ENCODE measurements around the gene PGM1.

Gene PGM1

GRCh38 chr1:63590166-63590560 is 3.0 kb upstream of the PGM1 start:
- TF ChIP-seq REST (IDR thresholded peaks at IDR 0.05; ENCODE audit: insufficient read depth in 1 of 2, low read depth in 2 of 2, low read length in 2 of 2): no peak
- TF ChIP-seq POLR2AphosphoS5 (IDR thresholded peaks at IDR 0.05; ENCODE audit: low read depth, low read length): no peak
- TF ChIP-seq SIN3A (IDR thresholded peaks at IDR 0.05; ENCODE audit: borderline replicate concordance, insufficient read depth, low read length): no peak
- TF ChIP-seq FOXP2 (optimal IDR thresholded peaks at IDR 0.05; ENCODE audit: borderline replicate concordance, extremely low read depth, extremely low read length, insufficient read depth): no peak
- no peak for TF ChIP-seq TAF1 (IDR thresholded peaks at IDR 0.05; ENCODE audit: borderline replicate concordance, insufficient read depth, low read length)

- TF ChIP-seq TAF1 (IDR thresholded peaks at IDR 0.05; ENCODE audit: borderline replicate concordance, insufficient read depth, low read length): no peak
- TF ChIP-seq REST (IDR thresholded peaks at IDR 0.05; ENCODE audit: insufficient read depth in 1 of 2, low read depth in 2 of 2, low read length in 2 of 2): no peak
These were observed 492 bp upstream of the PGM1 start for GRCh38 chr1:63592536-63593302.

- TF ChIP-seq TAF1 (IDR thresholded peaks at IDR 0.05; ENCODE audit: borderline replicate concordance, insufficient read depth, low read length) (no peak), POLR2AphosphoS5 (IDR thresholded peaks at IDR 0.05; ENCODE audit: low read depth, low read length) (no peak), SIN3A (IDR thresholded peaks at IDR 0.05; ENCODE audit: borderline replicate concordance, insufficient read depth, low read length) (no peak), FOXP2 (optimal IDR thresholded peaks at IDR 0.05; ENCODE audit: borderline replicate concordance, extremely low read depth, extremely low read length, insufficient read depth) (no peak), REST (IDR thresholded peaks at IDR 0.05; ENCODE audit: insufficient read depth in 1 of 2, low read depth in 2 of 2, low read length in 2 of 2) (no peak)
These were observed 835 bp downstream of the PGM1 start for GRCh38 chr1:63593886-63594605.

GRCh38 chr1:63595435-63595834 is 2.2 kb downstream of the PGM1 start:
- no peak for TF ChIP-seq FOXP2 (optimal IDR thresholded peaks at IDR 0.05; ENCODE audit: borderline replicate concordance, extremely low read depth, extremely low read length, insufficient read depth)

GRCh38 chr1:63599799-63600198 is 6.6 kb downstream of the PGM1 start:
- no peak for TF ChIP-seq SIN3A (IDR thresholded peaks at IDR 0.05; ENCODE audit: borderline replicate concordance, insufficient read depth, low read length)
- no peak for TF ChIP-seq POLR2AphosphoS5 (IDR thresholded peaks at IDR 0.05; ENCODE audit: low read depth, low read length)
- no peak for TF ChIP-seq FOXP2 (optimal IDR thresholded peaks at IDR 0.05; ENCODE audit: borderline replicate concordance, extremely low read depth, extremely low read length, insufficient read depth)
- no peak for TF ChIP-seq REST (IDR thresholded peaks at IDR 0.05; ENCODE audit: insufficient read depth in 1 of 2, low read depth in 2 of 2, low read length in 2 of 2)
- no peak for TF ChIP-seq TAF1 (IDR thresholded peaks at IDR 0.05; ENCODE audit: borderline replicate concordance, insufficient read depth, low read length)
